K562 (cell line): Measurements from ENCODE around the gene EGFR. TPM values are rescaled to one million over a fixed set of nuclear protein-coding genes. Genes with fewer than 3 reads are reported as not detected.

Source experiments
- CEBPG ChIP-seq, 3 experiments: fragments of 200-800 bp in 1 of 3; sonication (Bioruptor generic) in 1 of 3; sonication (generic) in 1 of 3; formaldehyde crosslinking in 1 of 3; IDR thresholded peaks in 2 of 3; conservative IDR thresholded peaks in 1 of 3; 2 replicates each; pipeline versions ENCODE4 v1.6.1 to v1.8.0; 2016 to 2022; ENCODE audit warnings: missing compliant biosample characterization in 2 of 3, missing genetic modification characterization in 2 of 3, mild to moderate bottlenecking in 1 of 3, missing genetic modification reagents in 1 of 3
- TRIM28 ChIP-seq: fragments of 450-650 bp; IDR thresholded peaks from 2 replicates; pipeline ENCODE4 v1.6.1; 2017
- ZNF140 ChIP-seq: fragments of 250-450 bp; sonication (Bioruptor Pico); IDR thresholded peaks from 2 replicates; pipeline ENCODE4 v1.8.0; 2021; ENCODE audit warnings: moderate library complexity, mild to moderate bottlenecking, inconsistent platforms
- polyA plus RNA-seq, 8 experiments: library from polyadenylated mRNA; depleted of rRNA in 4 of 8; stranded (reverse) in 5 of 8; unstranded in 3 of 8; fragments of >200 nt; fragmentation: Nextera tagmentation in 2 of 8; fragmentation: Illumina TruSeq in 1 of 8; extraction: Ambion mirVana in 2 of 8; extraction: Trizol in 1 of 8; gene quantifications; 2 replicates each; pipeline versions ENCODE4 v1.2.1 to v1.2.3, GENCODE V29; 2011 to 2014; ENCODE audit warnings: inconsistent platforms in 1 of 8, missing spikeins in 1 of 8
- total RNA-seq, 7 experiments: library from RNA; depleted of rRNA in 6 of 7; stranded (reverse); fragments of >200 nt in 6 of 7; fragmentation: Illumina TruSeq in 2 of 7; extraction: Trizol in 2 of 7; gene quantifications; 2 replicates each; pipeline versions ENCODE4 v1.2.1 to v1.2.3, GENCODE V29; 2011 to 2021; ENCODE audit warnings: low replicate concordance in 1 of 7
- TF ChIP-seq, protein P1 (sequence below), 2 experiments: IDR thresholded peaks; 2 replicates each; pipeline ENCODE4 v1.6.1; 2011; ENCODE audit warnings: borderline replicate concordance in 1 of 2, control low read depth in 1 of 2, low read depth in 1 of 2, low read length in 1 of 2, mild to moderate bottlenecking in 1 of 2, mixed read lengths in 1 of 2, moderate library complexity in 1 of 2; ENCODE audit not compliant: insufficient read depth in 1 of 2, insufficient read length in 1 of 2, poor library complexity in 1 of 2, severe bottlenecking in 1 of 2; ENCODE audit errors: extremely low read depth in 1 of 2
- TF ChIP-seq, protein P2 (sequence below), 2 experiments: fragments of 450-650 bp in 1 of 2; IDR thresholded peaks; 2 replicates each; pipeline ENCODE4 v1.6.1; 2011 to 2017; ENCODE audit warnings: low read depth in 2 of 2, antibody characterized with exemption in 1 of 2, borderline replicate concordance in 1 of 2, low read length in 1 of 2, mild to moderate bottlenecking in 1 of 2, mixed read lengths in 1 of 2; ENCODE audit not compliant: control insufficient read depth in 1 of 2
- TF ChIP-seq, protein P3 (sequence below): fragments of 250-450 bp; sonication (Bioruptor Pico); IDR thresholded peaks from 2 replicates; pipeline ENCODE4 v1.5.0; 2021

The EGFR gene
- total and polyA plus RNA-seq, 9 of the 15 experiments (the other 6 are each of a cell fraction or from before 2014, with no cell fraction given) = 0.13 TPM; not detected in 8

DNA sequence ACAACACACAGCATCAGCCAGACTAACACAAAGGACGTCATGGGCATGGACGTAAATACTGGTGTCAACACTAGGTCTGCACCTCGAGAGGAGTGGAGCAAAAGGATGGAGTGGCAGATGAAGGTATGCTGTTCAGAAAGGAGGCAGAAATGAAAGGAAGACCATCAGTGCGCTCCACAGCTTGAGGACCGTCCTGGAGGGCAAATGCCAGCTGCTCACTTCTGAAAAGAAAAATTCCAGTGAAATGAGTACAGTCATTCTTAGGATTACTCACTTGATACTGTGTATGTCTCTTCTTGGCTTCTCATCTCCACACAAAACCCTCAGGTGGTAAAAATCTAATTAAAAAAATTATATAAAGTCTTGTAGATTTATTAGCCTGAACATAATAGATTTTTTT lies 44.8 kb downstream of the EGFR start (continued):
- TF ChIP-seq, protein P1, sequence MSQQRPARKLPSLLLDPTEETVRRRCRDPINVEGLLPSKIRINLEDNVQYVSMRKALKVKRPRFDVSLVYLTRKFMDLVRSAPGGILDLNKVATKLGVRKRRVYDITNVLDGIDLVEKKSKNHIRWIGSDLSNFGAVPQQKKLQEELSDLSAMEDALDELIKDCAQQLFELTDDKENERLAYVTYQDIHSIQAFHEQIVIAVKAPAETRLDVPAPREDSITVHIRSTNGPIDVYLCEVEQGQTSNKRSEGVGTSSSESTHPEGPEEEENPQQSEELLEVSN (IDR thresholded peaks at IDR 0.05; ENCODE audit: borderline replicate concordance in 1 of 2, extremely low read depth in 1 of 2, insufficient read depth in 1 of 2, insufficient read length in 1 of 2, low read depth in 1 of 2, low read length in 1 of 2, poor library complexity in 1 of 2, severe bottlenecking in 1 of 2) = no peak
- TF ChIP-seq ZNF140 (CRISPR knock-in tag) (no peak), TRIM28 (no peak), CEBPG (CRISPR knock-in tag; IDR thresholded peaks at IDR 0.05) (no peak), CEBPG (tag; conservative IDR thresholded peaks at IDR 0.05 in 1 of 2, IDR thresholded peaks at IDR 0.05 in 1 of 2) (no peak)
- TF ChIP-seq, protein P2, sequence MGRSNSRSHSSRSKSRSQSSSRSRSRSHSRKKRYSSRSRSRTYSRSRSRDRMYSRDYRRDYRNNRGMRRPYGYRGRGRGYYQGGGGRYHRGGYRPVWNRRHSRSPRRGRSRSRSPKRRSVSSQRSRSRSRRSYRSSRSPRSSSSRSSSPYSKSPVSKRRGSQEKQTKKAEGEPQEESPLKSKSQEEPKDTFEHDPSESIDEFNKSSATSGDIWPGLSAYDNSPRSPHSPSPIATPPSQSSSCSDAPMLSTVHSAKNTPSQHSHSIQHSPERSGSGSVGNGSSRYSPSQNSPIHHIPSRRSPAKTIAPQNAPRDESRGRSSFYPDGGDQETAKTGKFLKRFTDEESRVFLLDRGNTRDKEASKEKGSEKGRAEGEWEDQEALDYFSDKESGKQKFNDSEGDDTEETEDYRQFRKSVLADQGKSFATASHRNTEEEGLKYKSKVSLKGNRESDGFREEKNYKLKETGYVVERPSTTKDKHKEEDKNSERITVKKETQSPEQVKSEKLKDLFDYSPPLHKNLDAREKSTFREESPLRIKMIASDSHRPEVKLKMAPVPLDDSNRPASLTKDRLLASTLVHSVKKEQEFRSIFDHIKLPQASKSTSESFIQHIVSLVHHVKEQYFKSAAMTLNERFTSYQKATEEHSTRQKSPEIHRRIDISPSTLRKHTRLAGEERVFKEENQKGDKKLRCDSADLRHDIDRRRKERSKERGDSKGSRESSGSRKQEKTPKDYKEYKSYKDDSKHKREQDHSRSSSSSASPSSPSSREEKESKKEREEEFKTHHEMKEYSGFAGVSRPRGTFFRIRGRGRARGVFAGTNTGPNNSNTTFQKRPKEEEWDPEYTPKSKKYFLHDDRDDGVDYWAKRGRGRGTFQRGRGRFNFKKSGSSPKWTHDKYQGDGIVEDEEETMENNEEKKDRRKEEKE (IDR thresholded peaks at IDR 0.05; ENCODE audit: borderline replicate concordance in 1 of 2, control insufficient read depth in 1 of 2, low read depth in 2 of 2, low read length in 1 of 2) = no peak
- TF ChIP-seq, protein P3, sequence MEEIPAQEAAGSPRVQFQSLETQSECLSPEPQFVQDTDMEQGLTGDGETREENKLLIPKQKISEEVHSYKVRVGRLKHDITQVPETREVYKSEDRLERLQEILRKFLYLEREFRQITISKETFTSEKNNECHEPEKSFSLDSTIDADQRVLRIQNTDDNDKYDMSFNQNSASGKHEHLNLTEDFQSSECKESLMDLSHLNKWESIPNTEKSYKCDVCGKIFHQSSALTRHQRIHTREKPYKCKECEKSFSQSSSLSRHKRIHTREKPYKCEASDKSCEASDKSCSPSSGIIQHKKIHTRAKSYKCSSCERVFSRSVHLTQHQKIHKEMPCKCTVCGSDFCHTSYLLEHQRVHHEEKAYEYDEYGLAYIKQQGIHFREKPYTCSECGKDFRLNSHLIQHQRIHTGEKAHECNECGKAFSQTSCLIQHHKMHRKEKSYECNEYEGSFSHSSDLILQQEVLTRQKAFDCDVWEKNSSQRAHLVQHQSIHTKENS = no peak
